Astrocyte of the spinal cord (primary cell): ENCODE data around the gene ADAM17.
A peak's percentile ranks its signal among the peaks of the same experiment; 100 is the strongest.
"Not testable (repeated sequence)": the region's sequence is repeated elsewhere in the genome, so short reads cannot be mapped to it uniquely, and the experiment has no call there.

Experiments
- DNase-seq: peaks from one replicate; pipeline ENCODE4 v3.0.0; 2011; ENCODE audit warnings: low read depth, low spot score
- H3K4me3 ChIP-seq: 2 replicates; pipeline ENCODE4 v1.5.1; 2011; ENCODE audit warnings: low read depth, mild to moderate bottlenecking, low read length, moderate library complexity
- CTCF ChIP-seq: IDR thresholded peaks from 2 replicates; pipeline ENCODE4 v1.5.1; 2012; ENCODE audit warnings: low read depth, mild to moderate bottlenecking, low read length, inconsistent platforms
- in situ Hi-C: cut with HindIII; loops from 2 replicates; pipeline ENCODE4 v1.10.0; 2017; ENCODE audit warnings: low sequenced_read_pairs

ADAM17 gene

GRCh38 chr2:9525266-9525665 is 30.4 kb downstream of the ADAM17 start:
- H3K4me3 ChIP-seq, result no peak overlapping the region
- DNase-seq, result no peak
- in situ Hi-C loops, result no loop called here
- no peak for TF ChIP-seq CTCF

GRCh38 chr2:9524291-9524690 is 31.3 kb downstream of the ADAM17 start:
- TF ChIP-seq CTCF, result no peak
- in situ Hi-C loops, result no loop called here

GRCh38 chr2:9519250-9519649 is 36.4 kb downstream of the ADAM17 start:
- peak; percentile 12 for DNase-seq
- no peak for TF ChIP-seq CTCF
- in situ Hi-C loops, result no loop called here
- no peak overlapping the region for H3K4me3 ChIP-seq

More at GRCh38 chr2:9524291-9524690, 31.3 kb downstream of the ADAM17 start:
- no peak for DNase-seq
- H3K4me3 ChIP-seq, result no peak overlapping the region

- no peak for DNase-seq
- no peak overlapping the region for H3K4me3 ChIP-seq
- in situ Hi-C loops, result no loop called here
- TF ChIP-seq CTCF, result no peak
Measured at GRCh38 chr2:9518780-9519179, 36.9 kb downstream of the ADAM17 start.

- TF ChIP-seq CTCF, result no peak
- H3K4me3 ChIP-seq, result no peak overlapping the region
- DNase-seq, result no peak
- in situ Hi-C loops, result no loop called here
Measured at GRCh38 chr2:9518163-9518562, 37.5 kb downstream of the ADAM17 start.

- TF ChIP-seq CTCF, result no peak
- DNase-seq, result no peak
- H3K4me3 ChIP-seq, result no peak overlapping the region
- in situ Hi-C loops, result no loop called here
Measured at GRCh38 chr2:9517118-9517782, 38.4 kb downstream of the ADAM17 start.

GRCh38 chr2:9513946-9514345 is 41.7 kb downstream of the ADAM17 start:
- in situ Hi-C loops, DNase-seq, H3K4me3 ChIP-seq: not testable (repeated sequence)
